Left lobe of liver (tissue), 2 donors: ENCODE results near the gene MYO3A. TPM values are rescaled to one million over a fixed set of nuclear protein-coding genes. Genes with fewer than 3 reads are reported as not detected.
A peak's percentile ranks its signal among the peaks of the same experiment; 100 is the strongest.

Experiments used
- ATAC-seq: fragments of 200-7000 bp; cut with Tn5 transposase; one replicate; pipeline ENCODE4 v1.9.1; 2020; ENCODE audit warnings: mild to moderate bottlenecking, moderate library complexity
- DNase-seq: peaks from one replicate; pipeline ENCODE4 v3.0.0-alpha.2; 2020; ENCODE audit warnings: low spot score
- total RNA-seq: library from RNA; stranded (reverse); gene quantifications from one replicate; pipeline ENCODE4 v1.2.1, GENCODE V29; 2021
- donor health status: DM: no; HTN: no; CAD: no; lungs with moderate emphysema.
- donor health status: DM: no; HTN: yes; CAD: no.

Gene MYO3A, protein sequence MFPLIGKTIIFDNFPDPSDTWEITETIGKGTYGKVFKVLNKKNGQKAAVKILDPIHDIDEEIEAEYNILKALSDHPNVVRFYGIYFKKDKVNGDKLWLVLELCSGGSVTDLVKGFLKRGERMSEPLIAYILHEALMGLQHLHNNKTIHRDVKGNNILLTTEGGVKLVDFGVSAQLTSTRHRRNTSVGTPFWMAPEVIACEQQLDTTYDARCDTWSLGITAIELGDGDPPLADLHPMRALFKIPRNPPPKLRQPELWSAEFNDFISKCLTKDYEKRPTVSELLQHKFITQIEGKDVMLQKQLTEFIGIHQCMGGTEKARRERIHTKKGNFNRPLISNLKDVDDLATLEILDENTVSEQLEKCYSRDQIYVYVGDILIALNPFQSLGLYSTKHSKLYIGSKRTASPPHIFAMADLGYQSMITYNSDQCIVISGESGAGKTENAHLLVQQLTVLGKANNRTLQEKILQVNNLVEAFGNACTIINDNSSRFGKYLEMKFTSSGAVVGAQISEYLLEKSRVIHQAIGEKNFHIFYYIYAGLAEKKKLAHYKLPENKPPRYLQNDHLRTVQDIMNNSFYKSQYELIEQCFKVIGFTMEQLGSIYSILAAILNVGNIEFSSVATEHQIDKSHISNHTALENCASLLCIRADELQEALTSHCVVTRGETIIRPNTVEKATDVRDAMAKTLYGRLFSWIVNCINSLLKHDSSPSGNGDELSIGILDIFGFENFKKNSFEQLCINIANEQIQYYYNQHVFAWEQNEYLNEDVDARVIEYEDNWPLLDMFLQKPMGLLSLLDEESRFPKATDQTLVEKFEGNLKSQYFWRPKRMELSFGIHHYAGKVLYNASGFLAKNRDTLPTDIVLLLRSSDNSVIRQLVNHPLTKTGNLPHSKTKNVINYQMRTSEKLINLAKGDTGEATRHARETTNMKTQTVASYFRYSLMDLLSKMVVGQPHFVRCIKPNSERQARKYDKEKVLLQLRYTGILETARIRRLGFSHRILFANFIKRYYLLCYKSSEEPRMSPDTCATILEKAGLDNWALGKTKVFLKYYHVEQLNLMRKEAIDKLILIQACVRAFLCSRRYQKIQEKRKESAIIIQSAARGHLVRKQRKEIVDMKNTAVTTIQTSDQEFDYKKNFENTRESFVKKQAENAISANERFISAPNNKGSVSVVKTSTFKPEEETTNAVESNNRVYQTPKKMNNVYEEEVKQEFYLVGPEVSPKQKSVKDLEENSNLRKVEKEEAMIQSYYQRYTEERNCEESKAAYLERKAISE (N-terminal part only)
- 0.10 TPM for total RNA-seq

DNA sequence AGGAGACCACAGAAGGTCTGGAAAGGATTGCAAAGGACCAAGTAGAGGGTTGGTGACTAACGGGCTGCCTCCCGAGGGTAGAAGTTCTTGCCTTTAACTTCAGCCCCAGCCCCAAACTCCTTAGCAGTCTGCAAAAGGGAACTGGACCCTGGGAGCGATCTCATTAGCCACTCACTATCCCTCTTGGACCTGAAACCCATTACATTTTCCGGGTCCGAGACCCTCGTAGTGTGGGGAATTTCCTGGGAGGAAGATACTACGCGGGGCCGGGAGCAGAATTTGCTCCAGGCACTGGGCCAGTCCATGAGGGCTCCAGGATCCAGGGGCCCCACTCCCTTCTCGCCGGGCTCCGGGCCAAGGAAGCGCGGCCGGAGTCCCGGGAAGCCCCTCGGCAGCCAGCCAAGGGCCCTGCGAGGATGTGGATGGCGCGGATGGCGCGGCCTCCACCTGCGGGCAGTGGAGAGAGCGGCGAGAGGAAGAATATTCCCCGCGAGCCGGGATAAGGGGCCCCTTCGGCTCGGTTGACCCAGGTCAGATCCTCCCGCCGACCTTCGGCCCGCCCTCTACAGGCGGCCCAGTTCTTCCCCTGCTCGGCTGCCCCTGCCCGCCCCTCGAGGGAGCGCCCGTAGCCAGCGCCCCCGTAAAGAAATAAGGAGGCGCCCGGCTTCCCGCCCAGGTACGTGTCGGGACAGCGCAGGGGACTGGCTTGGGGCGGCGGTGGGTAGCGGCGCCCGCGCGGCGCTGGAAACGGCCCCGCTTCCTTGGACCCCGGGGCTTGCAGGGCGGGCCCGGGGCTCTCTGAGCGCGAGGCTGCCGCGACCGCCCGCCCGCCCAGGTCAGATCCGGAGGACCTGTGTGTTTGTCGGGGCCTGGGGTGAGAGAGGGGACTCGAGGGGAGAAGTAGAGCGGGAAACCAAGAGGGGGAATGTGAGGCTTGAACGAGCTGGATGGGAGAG lies at the start of gene MYO3A:
MYO3A (plus strand) TSS at position 577 of the 956 bp plus-strand sequence. CDS start 17,882 bp downstream, outside the sequence.
- no peak for ATAC-seq
- DNase-seq = no peak

DNA sequence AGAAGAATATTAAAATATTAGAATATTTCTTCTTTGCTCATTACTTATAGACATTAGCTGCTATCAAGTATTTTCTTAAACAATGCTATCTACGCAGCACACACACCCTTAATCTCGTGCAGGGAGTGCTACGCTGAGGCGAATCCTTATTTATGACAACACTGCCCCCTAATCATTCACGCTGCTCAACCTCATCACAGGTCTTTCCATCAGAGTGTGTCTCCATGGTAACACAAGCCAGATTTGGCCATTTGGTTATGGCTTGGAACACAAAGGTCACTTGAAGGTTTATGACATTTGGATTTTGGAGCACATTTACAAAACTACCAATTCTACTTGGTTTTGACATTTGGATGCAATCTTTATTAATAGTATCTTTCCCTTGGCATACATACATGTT lies 45.4 kb upstream of the MYO3A start:
- DNase-seq (no peak), ATAC-seq (no peak)

DNA sequence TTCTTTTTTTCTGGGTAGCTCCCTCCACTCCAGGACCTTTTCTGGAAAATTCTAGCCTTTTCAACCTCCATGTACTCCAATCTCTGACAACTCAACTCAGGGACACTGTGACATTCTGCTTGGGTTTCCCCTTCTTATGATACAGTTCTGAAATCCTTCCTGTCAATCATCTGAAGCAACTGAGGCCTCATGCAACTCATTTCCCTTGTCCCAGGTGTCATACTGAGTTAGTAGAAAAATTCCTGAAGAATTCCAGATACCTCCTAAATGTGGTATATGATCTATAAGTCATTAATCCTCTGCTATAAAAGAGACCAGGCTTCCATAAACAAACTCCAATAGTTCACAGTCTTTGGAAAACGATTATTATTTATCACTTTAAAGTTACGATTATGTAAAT lies 43.0 kb upstream of the MYO3A start:
- no peak for DNase-seq
- ATAC-seq = no peak

DNA sequence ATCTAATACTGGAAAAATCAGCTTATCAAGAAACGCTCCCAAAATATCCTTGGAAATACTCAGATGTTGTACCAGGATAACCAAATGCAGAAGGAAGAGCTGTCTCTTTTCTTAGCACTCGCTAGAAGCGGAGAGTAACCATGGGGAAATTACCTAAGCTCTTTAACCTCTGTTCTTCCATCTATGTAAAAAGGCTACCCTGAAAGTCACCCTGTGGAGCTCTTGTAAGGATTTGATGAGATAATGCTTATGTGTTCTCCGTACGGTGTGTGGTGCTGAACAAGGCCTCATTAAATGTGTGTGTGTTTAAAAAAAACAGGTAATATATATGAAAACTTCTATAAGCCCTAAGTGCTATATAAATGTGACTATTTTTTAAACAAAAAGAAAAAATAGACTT lies 38.2 kb upstream of the MYO3A start:
- DNase-seq = no peak
- no peak for ATAC-seq

DNA sequence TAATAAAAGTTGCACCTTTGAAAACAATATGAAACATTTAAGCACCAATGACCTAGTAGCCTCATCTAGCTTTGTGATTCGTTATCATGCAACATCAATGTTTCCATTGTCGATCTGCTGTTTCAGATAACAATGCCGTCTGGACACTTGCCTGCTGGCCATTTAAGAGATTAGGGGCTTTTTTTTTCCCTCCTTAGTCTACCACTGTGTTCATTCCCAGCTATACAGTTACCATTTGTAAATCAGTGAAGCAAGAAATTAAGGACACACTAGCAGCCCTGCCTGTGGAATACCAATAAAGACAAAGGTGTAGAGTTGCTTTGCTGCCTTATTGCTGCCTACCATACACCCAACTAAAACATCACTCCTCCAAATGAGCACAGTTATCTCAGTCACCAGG lies 37.6 kb upstream of the MYO3A start:
- ATAC-seq (no peak), DNase-seq (no peak)

DNA sequence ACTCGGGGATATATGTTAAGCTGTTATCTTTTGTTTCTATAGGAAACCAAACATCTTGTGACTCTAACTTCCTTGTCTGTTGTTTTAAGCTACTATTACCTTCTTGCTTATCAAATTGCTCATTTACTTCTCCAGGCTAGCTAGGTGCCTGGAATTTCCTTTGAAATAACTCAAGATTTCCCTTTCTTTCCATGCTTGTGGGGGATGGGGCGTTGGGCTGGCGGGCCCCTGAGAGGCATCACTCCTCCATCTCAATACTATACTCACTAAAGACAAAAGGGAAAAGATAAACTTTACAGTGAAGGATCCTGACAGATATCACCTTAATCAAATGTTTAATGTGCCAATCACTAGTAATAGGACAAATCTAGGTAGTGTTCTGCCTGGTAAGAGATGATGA lies 34.7 kb upstream of the MYO3A start:
- no peak for DNase-seq
- no peak for ATAC-seq

DNA sequence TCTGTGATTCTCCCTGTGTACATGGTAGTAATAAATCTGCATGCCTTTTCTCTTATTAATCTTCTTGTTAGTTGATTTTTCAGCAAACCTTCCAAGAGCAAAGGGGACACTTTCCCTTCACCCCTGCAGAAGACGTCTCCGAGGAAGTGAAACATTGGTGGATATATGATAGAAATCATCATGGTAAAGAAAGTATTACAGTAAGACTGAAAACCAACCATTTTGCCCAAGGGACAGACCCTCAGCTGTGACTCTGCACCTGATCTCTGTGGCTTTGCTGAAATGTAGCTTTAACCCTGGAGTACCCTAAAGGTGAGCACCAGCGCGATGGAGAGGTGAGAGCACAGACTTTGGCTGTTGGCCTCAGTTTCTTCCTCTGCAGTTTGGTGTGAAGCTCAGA lies 32.8 kb upstream of the MYO3A start:
- DNase-seq (no peak), ATAC-seq (no peak)

DNA sequence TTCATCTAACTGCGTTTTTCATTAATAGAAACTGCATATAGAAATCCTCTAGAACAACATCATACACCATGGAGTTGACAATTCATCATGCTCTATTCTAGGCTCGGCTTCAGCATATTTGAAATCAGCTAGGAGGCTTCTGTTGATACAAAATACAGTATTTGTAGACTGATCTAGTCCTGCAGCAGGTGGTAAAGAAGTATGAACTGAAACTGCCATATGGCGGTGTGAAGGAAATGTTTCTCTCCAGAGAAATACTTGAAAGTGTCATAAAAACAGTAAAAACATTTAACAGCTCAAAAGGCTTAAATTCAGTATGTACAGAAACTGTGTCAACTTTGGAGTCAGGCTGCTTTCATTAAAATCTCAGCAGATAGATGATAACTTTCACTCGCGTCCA lies 32.0 kb upstream of the MYO3A start:
- DNase-seq (no peak), ATAC-seq (no peak)

DNA sequence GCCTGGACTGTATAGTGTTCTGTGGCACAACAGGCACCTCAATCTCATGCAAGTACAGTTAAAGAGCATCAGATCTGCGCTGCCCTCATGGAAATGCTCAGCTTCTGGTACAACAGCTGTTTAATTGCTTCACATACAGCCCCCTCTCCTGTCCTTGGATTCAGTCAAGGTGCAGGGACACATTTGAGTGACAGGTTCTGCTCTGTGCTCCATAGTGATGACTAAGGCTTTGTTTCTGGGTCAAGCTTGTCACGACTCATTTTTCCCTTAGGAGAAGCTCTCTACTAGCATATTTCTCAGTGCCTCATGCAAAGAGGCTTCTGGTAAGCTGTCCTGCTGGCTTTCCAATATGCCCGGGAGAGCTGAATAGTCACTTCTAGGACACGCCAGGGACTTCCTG lies 26.8 kb upstream of the MYO3A start:
- DNase-seq = no peak
- no peak for ATAC-seq

DNA sequence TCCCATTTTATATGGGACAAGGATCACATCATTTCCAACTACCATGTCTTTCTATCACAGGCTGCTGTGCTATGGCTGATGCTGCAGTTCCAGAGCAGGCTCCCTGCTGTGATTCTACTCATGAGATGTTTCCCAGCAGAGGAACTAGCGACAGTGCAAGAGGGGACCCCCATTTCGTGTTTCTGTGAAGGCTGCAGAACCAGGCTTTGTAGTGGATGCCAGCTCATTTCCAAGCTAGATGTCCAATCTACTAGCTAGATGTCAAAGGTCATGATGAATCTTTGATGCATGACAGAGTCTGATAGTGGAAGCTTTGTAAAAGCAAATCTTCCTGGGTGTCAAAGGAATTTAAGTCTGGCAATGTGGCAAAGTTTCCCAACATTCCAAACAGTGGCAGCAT lies 21.2 kb upstream of the MYO3A start:
- ATAC-seq (no peak), DNase-seq (no peak)

DNA sequence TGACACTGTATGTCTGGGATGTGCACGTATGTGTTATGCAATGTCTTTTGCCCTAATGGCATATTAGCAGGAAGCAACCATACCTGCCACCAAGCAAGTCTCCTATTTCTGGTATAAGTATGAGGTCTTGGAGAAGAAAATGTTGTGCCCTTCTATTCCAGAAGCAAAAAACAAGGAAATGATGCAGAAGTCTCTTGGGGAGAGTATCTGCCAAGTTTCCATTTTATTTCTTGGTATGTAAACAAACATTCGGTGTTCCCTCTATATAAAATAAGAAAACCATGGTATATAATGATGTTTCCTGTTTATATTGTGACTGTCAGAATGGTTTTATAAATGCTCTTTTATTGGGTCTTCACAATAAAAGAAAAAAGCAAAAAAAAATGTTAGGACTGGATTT lies 19.3 kb upstream of the MYO3A start:
- no peak for DNase-seq
- no peak for ATAC-seq

DNA sequence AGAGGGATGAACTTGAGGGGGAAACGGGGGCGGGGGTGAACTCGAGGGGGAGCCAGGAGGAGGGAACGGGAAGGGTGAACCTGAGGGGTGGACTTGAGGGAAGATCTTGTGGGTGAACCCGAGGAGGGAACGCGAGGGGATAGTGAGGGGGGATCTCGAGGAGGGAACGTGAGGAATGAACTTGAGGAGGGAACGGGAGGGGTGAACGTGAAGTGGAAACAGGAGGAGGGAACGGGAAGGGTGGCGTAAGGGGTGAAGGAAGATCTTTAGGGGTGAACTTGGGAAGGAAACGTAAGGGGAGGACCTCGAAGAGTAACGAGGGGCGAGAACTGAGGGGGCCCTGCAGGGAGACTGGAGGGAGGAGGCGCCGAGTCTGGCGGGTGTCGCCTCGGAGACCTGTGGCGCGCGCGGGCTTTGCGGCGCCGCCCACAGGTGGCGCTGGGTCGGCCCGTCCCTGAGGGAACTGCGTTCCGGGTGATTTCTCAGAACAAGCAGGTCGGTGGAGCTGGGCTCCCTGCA lies 651 bp downstream of the MYO3A start:
- ATAC-seq = peak; percentile 51
- no peak for DNase-seq

DNA sequence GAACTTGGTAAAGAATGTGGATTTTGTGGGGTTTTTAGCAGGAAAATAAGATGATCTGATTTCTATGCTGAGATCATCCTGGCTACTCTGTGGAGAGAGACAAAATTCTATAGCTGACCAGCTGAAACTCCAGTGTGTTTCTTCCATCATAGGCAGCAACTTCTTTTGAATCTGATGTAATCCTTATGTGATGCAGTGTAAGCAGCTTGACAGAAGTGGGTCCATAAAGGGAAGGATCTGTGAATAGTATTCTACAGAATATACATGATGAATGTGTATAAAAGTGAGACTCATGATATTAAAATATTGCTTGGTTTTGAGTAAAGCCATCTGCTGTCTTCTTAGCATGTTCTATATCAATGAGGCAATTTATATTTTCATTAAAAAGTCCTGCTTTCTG lies 4.4 kb downstream of the MYO3A start:
- DNase-seq (no peak), ATAC-seq (no peak)

DNA sequence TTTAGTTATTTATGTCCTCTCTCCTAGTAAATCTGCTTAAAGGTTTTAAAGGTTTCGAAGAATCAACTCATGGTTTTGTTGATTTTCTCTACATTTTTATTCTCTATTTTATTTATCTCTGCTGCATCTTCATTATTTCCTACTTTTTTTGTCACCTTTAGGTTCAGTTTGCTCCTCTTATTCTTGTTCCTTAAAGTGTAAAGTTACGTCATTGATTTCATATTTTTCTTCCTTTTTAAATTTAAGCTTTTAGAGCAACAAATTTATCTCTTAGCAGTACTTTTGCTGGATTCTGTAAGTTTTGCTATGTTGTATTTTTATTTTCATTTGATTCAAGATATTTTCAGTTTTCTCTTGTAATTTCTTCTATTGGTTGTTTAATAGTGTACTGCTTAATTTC lies 10.7 kb downstream of the MYO3A start:
- DNase-seq (no peak), ATAC-seq (no peak)

DNA sequence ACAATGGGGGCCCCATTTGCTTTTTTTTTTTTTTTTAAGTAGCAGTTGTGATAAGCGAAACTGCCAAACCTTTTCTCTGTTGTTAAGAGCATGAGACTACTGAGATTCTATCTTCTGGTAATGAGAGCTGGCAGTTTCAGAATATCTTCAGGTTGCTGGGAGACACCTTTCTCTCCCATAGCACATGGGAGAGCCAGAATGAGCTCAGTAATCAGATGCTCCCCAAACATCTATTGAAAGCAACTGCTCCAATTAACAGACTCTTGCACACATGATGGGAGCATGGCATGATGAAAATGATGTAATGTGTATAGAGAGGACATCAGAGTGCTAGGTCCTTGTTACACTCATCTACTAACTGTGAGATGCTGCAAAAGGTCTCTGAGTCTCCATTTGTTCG lies 18.8 kb downstream of the MYO3A start:
- DNase-seq = no peak
- ATAC-seq = no peak

DNA sequence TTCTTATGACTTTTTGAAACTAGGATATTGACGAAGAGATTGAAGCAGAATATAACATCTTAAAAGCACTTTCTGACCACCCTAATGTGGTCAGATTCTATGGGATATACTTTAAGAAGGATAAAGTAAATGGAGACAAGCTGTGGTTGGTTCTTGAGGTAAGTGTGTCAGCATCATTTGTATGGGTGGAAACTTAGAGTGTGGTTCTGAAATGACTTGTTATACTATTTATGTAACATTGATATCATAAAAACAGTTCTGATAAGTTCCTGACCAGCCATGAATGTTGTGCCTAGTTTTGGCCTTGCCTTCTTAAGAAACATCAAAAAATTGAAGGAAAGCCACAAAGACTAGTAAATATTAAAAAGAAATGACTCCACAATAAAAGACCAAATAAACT lies 20.8 kb downstream of the MYO3A start:
- ATAC-seq = no peak
- DNase-seq = no peak

DNA sequence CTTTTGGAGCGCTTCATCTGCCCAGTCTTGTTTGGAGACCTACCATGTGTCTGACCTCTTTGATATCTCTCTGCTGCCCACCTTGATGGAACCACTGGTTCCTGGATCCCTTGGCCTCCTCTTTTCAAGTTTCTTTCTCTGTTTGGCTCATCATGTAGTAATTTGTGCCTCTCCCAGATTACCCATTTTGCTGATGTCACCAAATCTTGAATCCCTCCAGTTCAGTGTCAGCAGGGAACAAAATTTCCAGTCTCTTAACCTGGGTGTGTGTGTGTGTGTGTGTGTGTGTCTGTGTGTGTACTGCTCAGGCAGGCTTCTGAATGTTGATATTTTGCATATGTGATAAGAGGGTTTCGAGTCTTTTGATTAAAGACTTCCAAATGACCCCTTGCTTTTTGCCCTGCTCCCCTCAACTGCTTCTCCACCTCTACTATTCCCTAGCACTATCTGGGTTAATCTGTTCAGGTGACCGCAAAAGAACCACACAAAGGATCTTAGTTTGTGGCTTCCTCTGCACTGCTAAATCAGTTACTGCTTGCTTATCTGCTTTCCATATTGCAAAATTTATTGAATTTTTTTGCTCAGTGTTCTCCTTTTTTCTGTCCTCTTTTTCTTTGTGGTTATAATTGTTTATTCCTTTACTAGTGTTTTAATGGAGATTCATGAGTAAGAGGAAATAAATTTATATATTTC lies 25.7 kb downstream of the MYO3A start:
- DNase-seq (no peak), ATAC-seq (no peak)

DNA sequence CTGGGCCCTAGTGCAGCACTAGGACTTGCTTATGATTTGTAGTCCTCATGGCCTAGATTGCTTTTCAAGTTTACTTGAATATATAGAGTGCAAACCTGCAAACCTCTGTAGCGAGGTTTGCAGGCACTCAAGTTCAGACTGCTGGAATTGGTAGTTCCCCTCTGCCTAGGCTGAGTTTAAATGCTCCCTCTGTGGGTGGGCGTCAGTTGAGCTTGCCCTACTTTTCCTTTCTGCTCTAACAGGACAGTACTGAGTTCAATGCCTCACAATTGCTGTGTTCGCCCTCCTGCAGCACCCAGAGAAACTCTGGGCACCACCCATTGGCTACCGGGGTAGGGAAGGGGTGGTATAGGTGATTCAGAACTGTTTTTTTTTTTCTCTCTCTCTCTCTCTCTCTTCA lies 31.6 kb downstream of the MYO3A start:
- DNase-seq (no peak), ATAC-seq (no peak)

DNA sequence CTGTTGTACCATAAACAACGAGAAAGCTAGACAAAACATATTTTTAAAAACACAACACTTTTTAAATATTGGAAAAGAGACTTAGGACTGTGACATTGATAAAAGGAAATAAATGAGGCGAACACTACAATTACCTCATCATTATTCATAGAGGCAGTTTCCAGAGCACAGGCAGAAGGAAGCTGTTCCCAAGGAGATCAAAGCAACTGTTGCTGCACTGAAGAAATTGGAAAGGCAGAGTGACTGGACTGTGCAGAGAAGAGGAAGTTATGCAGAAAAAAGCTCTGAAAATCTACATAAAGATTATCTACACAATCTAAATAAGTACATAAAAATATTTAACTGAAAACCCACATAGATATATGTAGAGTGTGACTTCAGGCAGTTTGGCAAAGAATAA lies 32.8 kb downstream of the MYO3A start:
- DNase-seq (no peak), ATAC-seq (no peak)
